GM19452 (cell line): ENCODE data around the gene MAP3K3.
A peak's percentile ranks its signal among the peaks of the same experiment; 100 is the strongest.

Experiments used
- ATAC-seq: cut with Tn5 transposase; IDR thresholded peaks from one replicate; pipeline ENCODE4 v1.9.1; 2021; ENCODE audit not compliant: unreplicated experiment

The MAP3K3 gene

DNA sequence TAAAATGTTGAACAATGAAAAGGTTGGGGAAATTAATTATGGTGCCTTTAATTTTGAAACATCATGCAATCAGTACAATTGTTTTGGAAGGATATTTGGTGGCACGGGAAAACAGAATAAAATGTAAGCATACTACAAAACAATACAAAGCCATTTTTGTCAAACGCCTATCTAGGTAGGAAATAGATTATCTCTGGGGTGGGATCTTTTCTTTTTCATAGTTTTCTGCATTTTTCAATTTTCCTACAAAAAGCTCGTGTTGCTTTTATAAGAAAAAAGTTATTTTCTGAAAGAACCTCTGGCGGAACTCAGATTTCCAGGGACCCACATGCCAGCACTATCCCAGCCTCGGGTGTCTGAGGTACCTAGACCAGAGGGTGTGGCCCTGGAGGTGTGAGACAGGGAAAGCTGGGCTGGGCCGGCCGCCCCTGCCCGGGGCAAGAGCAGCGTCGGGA, 961 bp upstream of the MAP3K3 start:
- no peak for ATAC-seq

- peak; percentile 30 for ATAC-seq
Measured at GRCh38 chr17:63622574-63623390, 565 bp downstream of the MAP3K3 start.

DNA sequence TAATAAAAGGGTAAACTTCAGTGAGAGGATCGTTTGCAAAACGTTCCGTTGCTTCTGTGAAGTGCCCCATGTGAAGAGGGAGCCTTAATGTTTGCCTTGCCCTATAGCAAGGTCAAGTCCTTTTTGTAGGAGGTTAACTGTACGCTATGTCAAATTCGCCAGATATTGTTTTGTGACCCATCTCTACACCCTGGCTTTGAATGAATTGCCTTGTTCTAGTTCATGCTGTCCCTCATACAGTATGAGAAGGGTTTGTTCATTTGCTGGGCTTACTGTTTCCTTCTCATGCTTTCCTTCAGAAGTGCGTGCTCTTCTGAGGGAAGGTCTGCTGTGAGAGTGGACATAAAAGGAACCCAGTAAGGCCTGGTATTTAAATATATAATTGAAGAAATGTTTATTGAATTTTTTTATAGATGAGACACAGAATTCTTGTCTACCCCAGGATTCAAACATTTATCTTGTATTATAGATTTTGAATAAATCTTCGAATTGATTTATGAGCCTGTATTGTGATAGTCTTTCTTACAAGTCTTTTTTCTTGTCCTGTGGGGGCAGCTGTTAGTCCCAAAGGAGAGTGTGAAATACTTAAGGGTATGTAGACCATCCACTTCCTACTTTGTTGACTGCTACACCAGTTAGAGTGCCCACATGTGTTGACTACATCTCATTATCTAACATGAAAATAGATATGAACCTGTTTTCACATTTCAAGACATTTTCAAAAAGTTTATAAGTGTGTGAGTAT, 1.7 kb downstream of the MAP3K3 start:
- ATAC-seq = no peak

GRCh38 chr17:63624531-63624880, 2.3 kb downstream of the MAP3K3 start:
- ATAC-seq = no peak

DNA sequence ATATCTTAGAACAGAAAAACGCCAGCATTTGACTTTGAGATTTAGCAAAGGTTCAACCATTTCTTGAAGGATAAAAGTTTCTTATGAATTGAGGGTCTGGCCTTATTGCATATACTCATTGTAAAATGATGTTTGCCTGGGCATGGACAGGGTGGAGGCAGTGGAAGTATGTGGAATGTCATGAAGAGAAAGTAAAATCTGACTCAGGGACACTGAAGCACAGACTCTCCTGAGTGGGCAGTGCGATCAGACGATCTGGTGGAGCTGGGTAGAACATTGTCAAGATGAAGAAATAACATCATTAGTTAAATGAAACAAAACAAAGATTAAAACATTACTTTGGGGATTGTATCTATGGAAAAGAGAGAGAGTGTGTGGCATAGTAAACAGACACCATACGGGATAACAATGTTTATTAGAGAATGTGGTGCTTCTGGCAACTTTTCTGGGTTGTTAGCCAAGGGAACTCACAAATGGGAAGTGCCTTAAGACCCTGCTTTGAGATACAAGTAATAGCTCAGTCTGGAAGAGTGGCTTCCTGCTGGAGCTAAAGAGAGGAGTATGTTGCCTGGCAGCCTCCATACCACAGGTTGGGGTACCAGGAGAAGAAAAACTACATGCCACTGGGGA, 4.4 kb downstream of the MAP3K3 start:
- ATAC-seq = no peak

DNA sequence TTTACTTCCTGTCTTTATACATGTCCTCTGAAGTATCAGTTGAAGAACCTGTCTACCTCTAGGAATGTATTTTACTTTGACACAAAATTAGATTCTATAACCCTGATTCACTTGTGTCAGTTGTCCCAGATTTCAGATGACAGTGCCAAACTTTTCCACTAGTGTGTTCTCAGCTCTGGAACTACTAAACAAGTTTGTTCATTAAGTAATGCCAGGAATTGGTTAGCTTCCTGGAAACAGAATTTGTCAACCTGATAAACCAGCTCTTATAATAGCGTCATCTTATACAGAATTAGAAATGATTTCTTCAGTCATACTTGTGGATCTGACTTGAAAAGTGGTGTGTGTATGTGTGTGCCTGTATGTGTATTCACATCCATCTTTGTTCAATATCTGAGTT, 7.4 kb downstream of the MAP3K3 start:
- no peak for ATAC-seq

GRCh38 chr17:63631062-63631461, 8.8 kb downstream of the MAP3K3 start:
- ATAC-seq = no peak

- no peak for ATAC-seq
Measured at GRCh38 chr17:63631626-63632025, 9.4 kb downstream of the MAP3K3 start.

DNA sequence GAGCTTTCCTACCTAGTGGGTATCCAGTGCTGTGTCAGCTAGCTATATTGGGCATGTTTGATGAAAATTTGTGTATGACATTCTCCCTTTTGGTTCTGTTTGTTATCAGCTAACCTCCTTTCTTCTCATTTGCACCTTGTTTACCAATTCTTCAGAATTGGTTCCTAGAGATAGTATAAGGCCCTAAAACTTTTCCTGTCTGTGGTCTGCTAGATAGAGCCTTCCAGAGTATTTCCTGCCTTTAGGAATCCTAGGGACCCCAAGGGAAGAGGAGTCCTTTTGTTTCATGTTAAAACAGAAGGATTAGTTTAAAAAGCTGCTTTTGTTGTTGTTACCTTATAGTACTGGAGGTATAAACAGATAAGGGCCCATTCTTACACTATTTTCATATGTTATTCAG, 11.5 kb downstream of the MAP3K3 start:
- ATAC-seq = no peak

DNA sequence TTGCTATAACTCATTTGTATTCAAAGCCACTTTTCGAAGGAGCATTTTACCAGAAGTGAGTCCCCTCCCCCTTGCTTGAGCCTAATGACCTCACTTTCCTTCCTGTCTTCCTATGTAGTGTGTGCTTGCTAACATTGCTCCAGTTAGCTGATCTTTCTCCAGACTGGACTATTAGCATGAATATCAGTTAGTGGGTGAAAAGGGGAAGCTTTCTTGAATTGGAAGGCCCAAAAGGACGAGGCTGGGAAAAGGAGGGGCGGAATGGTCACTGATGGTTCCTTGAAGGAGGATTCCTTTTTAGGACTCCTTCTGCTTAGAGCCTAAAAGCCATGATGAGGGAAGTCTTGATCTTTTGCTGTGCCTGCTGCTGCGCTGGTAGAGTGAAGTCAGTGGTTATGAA, 11.9 kb downstream of the MAP3K3 start:
- no peak for ATAC-seq

GRCh38 chr17:63634816-63635215, 12.6 kb downstream of the MAP3K3 start:
- no peak for ATAC-seq

GRCh38 chr17:63635290-63635689, 13.1 kb downstream of the MAP3K3 start:
- ATAC-seq = no peak

DNA sequence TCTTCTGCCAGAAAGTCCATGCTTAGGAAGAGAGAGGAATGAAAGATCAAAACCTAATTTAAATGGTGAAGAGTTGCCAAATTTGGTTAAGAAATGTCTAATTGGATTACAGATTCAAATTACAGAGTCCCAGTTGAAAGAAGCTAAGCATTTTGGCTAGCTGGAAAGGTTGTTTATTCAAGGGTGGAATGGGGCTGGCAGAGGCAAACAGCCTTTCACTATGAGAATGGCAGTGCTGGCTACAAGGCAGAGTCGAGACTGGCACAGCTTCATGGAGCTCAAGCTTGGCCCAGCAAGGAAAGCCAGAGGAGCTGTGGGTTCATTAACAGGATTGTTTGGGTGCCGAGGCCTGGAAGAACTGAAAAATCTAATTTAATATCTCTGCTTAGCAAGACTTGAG, 13.6 kb downstream of the MAP3K3 start:
- no peak for ATAC-seq

GRCh38 chr17:63639125-63639524, 16.9 kb downstream of the MAP3K3 start:
- ATAC-seq = no peak

- no peak for ATAC-seq
Measured at GRCh38 chr17:63640038-63640437, 17.8 kb downstream of the MAP3K3 start.

GRCh38 chr17:63641692-63642448, 19.7 kb downstream of the MAP3K3 start:
- no peak for ATAC-seq

DNA sequence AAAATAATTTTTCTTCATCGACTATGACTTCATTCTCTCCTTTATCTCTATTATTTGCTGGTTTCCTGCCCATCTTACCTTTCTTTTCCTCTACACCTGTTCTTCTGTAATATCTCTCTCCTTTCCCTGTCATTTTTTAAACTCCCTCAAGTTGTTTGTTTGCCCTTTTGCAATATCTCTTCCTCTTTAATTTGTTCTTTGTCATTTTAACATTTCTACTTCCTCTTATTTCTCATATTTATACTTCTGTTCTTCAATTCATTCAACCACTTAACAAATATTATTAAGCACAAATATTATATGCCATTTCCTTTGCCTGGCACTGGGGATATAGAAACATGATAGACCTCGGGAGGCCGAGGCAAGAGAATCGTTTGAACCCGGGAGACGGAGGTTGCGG, 22.6 kb downstream of the MAP3K3 start:
- no peak for ATAC-seq

GRCh38 chr17:63645775-63646487, 23.7 kb downstream of the MAP3K3 start:
- peak; percentile 54 for ATAC-seq

DNA sequence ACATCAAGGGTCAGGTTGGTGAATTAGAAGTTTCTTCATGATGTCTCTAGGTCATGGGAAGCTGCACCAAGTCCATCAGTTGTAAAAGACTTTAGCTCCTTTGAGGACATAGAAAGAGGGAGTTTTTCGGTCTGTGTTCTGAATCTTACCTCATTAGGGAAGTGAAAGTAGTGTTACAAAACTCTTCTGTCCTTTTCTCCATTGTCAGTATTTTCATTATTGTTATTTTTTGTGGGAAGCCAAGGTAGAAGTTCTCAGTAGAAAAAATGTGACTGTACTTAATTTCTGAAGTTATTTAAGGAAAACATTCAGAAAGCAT, 24.2 kb downstream of the MAP3K3 start:
- ATAC-seq = peak; percentile 91

DNA sequence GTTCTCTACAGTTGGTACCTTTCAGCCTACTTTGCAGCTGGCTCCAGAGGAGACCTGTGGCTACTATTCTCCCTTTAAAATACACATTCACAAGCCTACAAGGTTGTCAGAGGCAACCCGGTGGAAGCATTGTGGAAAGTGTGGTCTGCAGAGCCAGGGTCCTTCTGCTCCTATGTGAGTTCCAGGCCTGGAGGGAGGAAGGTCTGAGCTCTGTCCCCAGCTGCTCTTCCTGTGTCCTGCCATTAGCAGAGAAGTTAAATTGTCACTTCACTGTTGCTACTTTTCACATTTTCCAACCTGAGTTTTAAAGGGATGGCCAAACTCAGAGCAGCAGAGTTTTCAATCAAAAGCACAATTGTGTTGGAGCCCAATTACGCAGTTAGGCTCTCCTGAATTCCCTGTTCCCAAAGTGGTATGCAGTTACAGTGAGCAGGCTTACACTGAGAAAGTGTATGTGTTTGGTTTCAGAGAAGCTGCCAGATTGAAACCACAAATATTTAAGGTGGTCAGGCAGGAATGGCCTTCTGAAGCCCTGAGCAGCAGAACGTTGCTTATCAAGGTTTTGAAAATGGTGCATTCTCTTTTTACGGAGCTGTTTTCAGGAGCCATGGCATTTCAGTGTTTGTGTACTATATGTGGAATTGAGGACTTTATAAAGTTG, 25.0 kb downstream of the MAP3K3 start:
- no peak for ATAC-seq
